ENCODE measurements around the gene TP53I11. TPM values are rescaled to one million over a fixed set of nuclear protein-coding genes. Genes with fewer than 3 reads are reported as not detected.

The TP53I11 gene
- total RNA-seq, 4 donors from 2014 or later: 19.8 to 110 (median 40.8) TPM

DNA sequence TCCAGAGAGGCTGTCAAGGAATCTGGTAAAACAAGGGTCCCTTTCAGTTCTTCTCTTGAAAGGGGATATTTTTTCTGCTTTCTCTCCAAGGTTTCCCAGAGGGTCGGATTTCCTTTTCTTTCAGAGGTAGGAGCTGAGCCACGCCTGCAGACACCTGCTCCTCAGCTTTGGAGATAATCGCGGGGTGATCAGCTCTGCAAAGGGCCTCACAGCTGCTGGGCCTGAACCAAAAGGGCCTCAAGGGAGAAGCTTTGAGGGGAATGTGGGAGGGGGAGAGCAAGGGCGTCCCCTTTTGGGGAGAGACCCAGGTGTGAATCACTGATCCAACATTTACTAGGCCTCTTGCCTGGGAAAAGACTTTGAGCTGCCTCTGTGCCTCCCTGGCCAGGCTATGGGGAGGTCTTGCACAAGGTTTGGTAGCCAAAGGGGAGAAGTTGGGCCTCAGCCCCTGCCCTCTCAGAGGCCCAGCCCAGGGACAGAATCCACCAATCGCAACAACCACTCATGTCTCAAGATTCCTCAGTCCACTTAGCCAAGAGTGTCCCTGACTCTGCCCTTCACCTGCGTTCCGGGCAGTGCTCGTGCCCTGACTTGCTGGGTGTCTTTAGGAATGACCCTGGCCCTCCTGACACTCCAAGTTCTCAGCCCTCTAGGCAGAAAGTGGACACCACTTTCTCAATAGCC is 14.0 kb upstream of the TP53I11 start:
- WGBS, 2 donors (ENCODE audit: low coverage in 1 of 2): 73 to 93% methylated on average over 6 to 9 of the region's 9 CpGs
- H3K27ac ChIP-seq: no peak overlapping the region
- H3K27me3 ChIP-seq: no peaks in the 10 kb centered on the region
- H3K4me1 ChIP-seq: no peaks in the 10 kb centered on the region
- TF ChIP-seq CTCF (IDR thresholded peaks at IDR 0.05) (no peak), POLR2A (IDR thresholded peaks at IDR 0.05) (no peak), POLR2AphosphoS5 (IDR thresholded peaks at IDR 0.05) (no peak), EP300 (IDR thresholded peaks at IDR 0.05) (no peak)
- H3K4me3 ChIP-seq: no peak overlapping the region
- H3K36me3 ChIP-seq: no peaks in the 10 kb centered on the region
- ATAC-seq: no peak
- no peaks in the 10 kb centered on the region for H3K9me3 ChIP-seq

DNA sequence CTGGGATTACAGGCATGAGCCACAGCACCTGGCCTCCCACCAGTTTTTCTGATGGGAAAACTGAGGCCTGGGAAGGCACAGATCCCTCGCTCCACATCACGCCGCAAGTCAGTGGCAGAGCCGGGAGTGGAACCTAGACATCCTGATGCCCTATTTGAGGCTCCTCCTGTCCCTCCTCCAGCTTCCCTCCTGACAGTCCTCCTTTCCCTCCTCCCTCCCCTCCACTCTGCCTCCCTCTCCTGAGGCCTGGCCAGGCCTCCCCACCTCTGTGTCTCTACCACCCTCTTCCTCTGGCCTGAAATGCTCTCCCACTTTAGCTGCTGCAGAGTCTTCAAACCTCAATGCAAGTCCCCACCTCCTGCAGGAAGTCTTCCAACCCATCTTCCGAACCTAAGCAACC is 13.3 kb upstream of the TP53I11 start:
- WGBS, 2 donors (ENCODE audit: low coverage in 1 of 2): 84 to 91% methylated on average over 5 of the region's 5 CpGs
- no peak for ATAC-seq

GRCh38 chr11:44963136-44963535 is 12.5 kb upstream of the TP53I11 start:
- Histone ChIP-seq H3K9me3 (no peaks in the 10 kb centered on the region), H3K4me3 (no peak overlapping the region), H3K4me1 (no peaks in the 10 kb centered on the region), H3K36me3 (no peaks in the 10 kb centered on the region), H3K27me3 (no peaks in the 10 kb centered on the region), H3K27ac (no peak overlapping the region)
- no CpG with 5 or more reads among the region's 7 CpGs for WGBS, 2 donors (ENCODE audit: low coverage in 1 of 2)
- ATAC-seq: no peak
- TF ChIP-seq EP300 (IDR thresholded peaks at IDR 0.05) (no peak), POLR2A (IDR thresholded peaks at IDR 0.05) (no peak), POLR2AphosphoS5 (IDR thresholded peaks at IDR 0.05) (no peak), CTCF (IDR thresholded peaks at IDR 0.05) (no peak)

More for the DNA sequence above, 13.3 kb upstream of the TP53I11 start:
- TF ChIP-seq EP300 (IDR thresholded peaks at IDR 0.05): no peak
- no peak for TF ChIP-seq POLR2A (IDR thresholded peaks at IDR 0.05)
- TF ChIP-seq POLR2AphosphoS5 (IDR thresholded peaks at IDR 0.05): no peak
- TF ChIP-seq CTCF (IDR thresholded peaks at IDR 0.05): no peak
- no peaks in the 10 kb centered on the region for H3K27me3 ChIP-seq
- no peaks in the 10 kb centered on the region for H3K4me1 ChIP-seq
- H3K9me3 ChIP-seq: no peaks in the 10 kb centered on the region
- no peaks in the 10 kb centered on the region for H3K36me3 ChIP-seq
- H3K4me3 ChIP-seq: no peak overlapping the region
- no peak overlapping the region for H3K27ac ChIP-seq

- H3K27ac ChIP-seq: no peak overlapping the region
- 67 to 94% methylated on average over 2 to 3 of the region's 3 CpGs for WGBS, 2 donors (ENCODE audit: low coverage in 1 of 2)
- TF ChIP-seq POLR2A (IDR thresholded peaks at IDR 0.05) (no peak), EP300 (IDR thresholded peaks at IDR 0.05) (no peak), POLR2AphosphoS5 (IDR thresholded peaks at IDR 0.05) (no peak), CTCF (IDR thresholded peaks at IDR 0.05) (no peak)
- no peak for ATAC-seq
- no peaks in the 10 kb centered on the region for H3K9me3 ChIP-seq
- H3K4me1 ChIP-seq: peaks cover 0 to under 1% (median 0%) of the 10 kb centered on the region in 3 donors
- no peaks in the 10 kb centered on the region for H3K36me3 ChIP-seq
- H3K27me3 ChIP-seq: no peaks in the 10 kb centered on the region
- no peak overlapping the region for H3K4me3 ChIP-seq
Measured at GRCh38 chr11:44962464-44962863, 11.8 kb upstream of the TP53I11 start.

GRCh38 chr11:44960200-44960845 is 9.6 kb upstream of the TP53I11 start:
- no peak for ATAC-seq
- Histone ChIP-seq H3K9me3 (no peaks in the 10 kb centered on the region), H3K36me3 (no peaks in the 10 kb centered on the region), H3K27me3 (peaks cover 4% of the 10 kb centered on the region), H3K27ac (no peak overlapping the region), H3K4me3 (no peak overlapping the region), H3K4me1 (peaks cover 0 to 22% (median 6%) of the 10 kb centered on the region in 3 donors)
- TF ChIP-seq CTCF (IDR thresholded peaks at IDR 0.05) (no peak), POLR2A (IDR thresholded peaks at IDR 0.05) (no peak), POLR2AphosphoS5 (IDR thresholded peaks at IDR 0.05) (no peak), EP300 (IDR thresholded peaks at IDR 0.05) (no peak)
- 36 to 61% methylated on average over 3 to 4 of the region's 7 CpGs for WGBS, 2 donors (ENCODE audit: low coverage in 1 of 2)

Measured in gastroesophageal sphincter (tissue), 4 donors.